ENCODE measurements around the gene ENKUR. TPM values are rescaled to one million over a fixed set of nuclear protein-coding genes. Genes with fewer than 3 reads are reported as not detected.

Gene ENKUR
- total RNA-seq, 4 donors from 2014 or later = not detected

DNA sequence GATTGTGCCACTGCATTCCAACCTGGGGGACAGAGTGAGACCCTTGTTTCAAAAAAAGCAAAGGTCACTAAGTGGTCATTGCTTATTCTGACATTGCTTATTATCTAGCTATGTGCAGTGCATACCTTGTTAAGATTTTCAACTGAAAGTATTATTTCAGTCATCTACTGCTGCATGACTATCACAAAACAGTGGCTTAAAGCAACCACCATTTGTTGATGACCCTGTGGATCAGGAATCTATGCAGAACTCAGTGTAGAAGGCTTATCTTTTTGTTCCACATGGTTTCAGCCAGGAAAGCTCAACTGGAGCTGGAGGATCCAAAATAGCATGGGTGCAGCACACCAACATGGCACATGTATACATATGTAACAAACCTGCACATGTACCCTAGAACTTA lies 23.6 kb upstream of the ENKUR start:
- Histone ChIP-seq H3K9me3 (no peaks in the 10 kb centered on the region), H3K27ac (no peak overlapping the region), H3K36me3 (no peaks in the 10 kb centered on the region), H3K27me3 (no peaks in the 10 kb centered on the region), H3K4me3 (no peak overlapping the region), H3K4me1 (no peaks in the 10 kb centered on the region)
- no peak for DNase-seq (ENCODE audit: low spot score in 2 of 2)
- TF ChIP-seq, protein P1, sequence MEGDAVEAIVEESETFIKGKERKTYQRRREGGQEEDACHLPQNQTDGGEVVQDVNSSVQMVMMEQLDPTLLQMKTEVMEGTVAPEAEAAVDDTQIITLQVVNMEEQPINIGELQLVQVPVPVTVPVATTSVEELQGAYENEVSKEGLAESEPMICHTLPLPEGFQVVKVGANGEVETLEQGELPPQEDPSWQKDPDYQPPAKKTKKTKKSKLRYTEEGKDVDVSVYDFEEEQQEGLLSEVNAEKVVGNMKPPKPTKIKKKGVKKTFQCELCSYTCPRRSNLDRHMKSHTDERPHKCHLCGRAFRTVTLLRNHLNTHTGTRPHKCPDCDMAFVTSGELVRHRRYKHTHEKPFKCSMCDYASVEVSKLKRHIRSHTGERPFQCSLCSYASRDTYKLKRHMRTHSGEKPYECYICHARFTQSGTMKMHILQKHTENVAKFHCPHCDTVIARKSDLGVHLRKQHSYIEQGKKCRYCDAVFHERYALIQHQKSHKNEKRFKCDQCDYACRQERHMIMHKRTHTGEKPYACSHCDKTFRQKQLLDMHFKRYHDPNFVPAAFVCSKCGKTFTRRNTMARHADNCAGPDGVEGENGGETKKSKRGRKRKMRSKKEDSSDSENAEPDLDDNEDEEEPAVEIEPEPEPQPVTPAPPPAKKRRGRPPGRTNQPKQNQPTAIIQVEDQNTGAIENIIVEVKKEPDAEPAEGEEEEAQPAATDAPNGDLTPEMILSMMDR (IDR thresholded peaks at IDR 0.05) = no peak
- TF ChIP-seq EP300 (IDR thresholded peaks at IDR 0.05) (no peak), POLR2A (IDR thresholded peaks at IDR 0.05) (no peak)

DNA sequence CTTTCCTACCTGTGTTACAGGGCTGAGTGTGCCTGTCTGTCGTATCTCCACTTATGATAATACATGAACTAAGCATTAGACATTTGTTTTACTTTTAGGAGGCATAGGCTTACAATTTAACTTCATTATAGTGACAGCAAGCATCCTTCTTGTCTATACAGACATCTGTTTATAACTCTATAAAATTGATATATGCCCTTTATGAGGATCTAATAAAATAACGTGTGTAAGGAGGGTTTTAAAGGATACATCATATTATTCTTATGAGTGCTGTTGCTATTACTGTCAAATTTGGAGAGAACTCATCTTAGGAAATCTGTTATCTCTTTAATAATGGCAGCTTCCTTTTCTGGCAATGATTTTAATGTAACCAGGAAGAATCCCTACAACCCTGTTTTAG lies 22.4 kb upstream of the ENKUR start:
- Histone ChIP-seq H3K27ac (no peak overlapping the region), H3K36me3 (no peaks in the 10 kb centered on the region), H3K4me1 (no peaks in the 10 kb centered on the region), H3K9me3 (no peaks in the 10 kb centered on the region), H3K27me3 (no peaks in the 10 kb centered on the region), H3K4me3 (no peak overlapping the region)
- DNase-seq (ENCODE audit: low spot score in 2 of 2) = no peak
- WGBS, 2 donors = 71 to 81% methylated on average over 2 of the region's 2 CpGs
- TF ChIP-seq EP300 (IDR thresholded peaks at IDR 0.05) (no peak), POLR2A (IDR thresholded peaks at IDR 0.05) (no peak)
- TF ChIP-seq, protein P1 (IDR thresholded peaks at IDR 0.05) = no peak

DNA sequence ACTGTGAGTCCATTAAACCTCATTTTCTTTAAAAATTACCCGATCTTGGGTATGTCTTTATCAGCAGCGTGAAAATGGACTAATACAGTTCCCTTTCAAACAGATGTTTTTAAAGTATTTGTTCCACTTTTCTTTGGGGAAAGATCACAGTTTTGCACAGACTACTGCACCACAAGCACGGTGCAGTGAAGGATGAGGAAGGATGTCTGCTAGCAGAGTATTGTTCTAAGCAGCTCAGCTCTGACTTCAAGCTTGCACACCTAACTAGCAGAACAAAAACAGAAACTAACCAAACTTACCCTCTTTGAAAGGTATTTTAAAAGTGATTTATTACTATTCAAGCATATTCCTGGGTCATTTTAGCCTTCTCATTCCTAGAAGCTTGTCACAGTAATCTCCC lies 20.4 kb upstream of the ENKUR start:
- 58 to 60% methylated on average over 3 of the region's 3 CpGs for WGBS, 2 donors
- H3K4me3 ChIP-seq = no peak overlapping the region
- no peaks in the 10 kb centered on the region for H3K4me1 ChIP-seq
- DNase-seq (ENCODE audit: low spot score in 2 of 2) = no peak
- no peaks in the 10 kb centered on the region for H3K36me3 ChIP-seq
- H3K27me3 ChIP-seq = no peaks in the 10 kb centered on the region
- H3K9me3 ChIP-seq = no peaks in the 10 kb centered on the region
- TF ChIP-seq EP300 (IDR thresholded peaks at IDR 0.05) = no peak
- TF ChIP-seq, protein P1 (IDR thresholded peaks at IDR 0.05) = no peak
- TF ChIP-seq POLR2A (IDR thresholded peaks at IDR 0.05) = no peak
- no peak overlapping the region for H3K27ac ChIP-seq

DNA sequence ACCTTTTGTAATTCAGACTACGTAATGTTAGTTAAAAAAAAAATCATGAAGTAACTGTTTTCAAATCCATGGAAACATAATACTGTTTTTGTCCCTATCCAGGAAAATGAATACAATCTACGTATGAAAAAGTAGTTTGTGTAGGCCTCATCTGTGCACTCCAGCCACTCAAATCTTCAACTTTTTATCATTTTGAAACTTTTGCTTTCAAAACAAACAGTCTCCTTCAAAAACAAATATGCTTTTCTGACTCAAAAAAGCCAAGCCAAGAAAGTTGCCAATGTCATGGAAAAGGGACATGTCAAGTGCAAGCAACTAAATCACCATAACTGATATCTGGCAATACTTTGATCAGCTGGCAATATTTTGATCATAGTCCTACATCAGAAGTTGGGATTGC lies 13.6 kb upstream of the ENKUR start:
- no peak for DNase-seq (ENCODE audit: low spot score in 2 of 2)
- TF ChIP-seq EP300 (IDR thresholded peaks at IDR 0.05) (no peak), POLR2A (IDR thresholded peaks at IDR 0.05) (no peak)
- TF ChIP-seq, protein P1 (IDR thresholded peaks at IDR 0.05) = no peak
- WGBS, 2 donors = 70 to 81% methylated on average over 2 of the region's 2 CpGs

DNA sequence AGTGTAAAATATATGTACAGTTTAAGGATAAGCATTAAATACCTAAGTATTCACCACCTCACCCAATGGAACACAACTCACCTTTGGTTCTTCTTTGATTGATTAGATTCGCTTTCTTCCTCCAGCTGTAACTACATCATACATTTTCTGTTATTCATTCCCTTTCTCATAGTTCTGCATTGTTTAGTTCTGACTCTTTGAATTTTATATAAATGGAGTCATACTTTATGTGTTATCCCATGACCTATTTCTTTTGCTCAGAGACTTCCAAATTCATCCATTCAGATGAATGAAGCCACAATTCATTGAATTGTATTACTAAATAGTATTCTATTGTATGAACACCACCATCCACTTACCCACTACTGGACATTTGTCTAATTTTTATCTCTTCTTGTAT lies 12.8 kb upstream of the ENKUR start:
- WGBS, 2 donors = 89 to 95% methylated on average over 1 of the region's 1 CpG
- no peak overlapping the region for H3K27ac ChIP-seq
- H3K9me3 ChIP-seq = peaks cover 0 to 3% (median 0%) of the 10 kb centered on the region in 4 donors
- no peaks in the 10 kb centered on the region for H3K27me3 ChIP-seq
- no peak overlapping the region for H3K4me3 ChIP-seq
- H3K4me1 ChIP-seq = peaks cover 0 to 7% (median 0%) of the 10 kb centered on the region in 4 donors
- no peak for DNase-seq (ENCODE audit: low spot score in 2 of 2)
- H3K36me3 ChIP-seq = peaks cover 0 to 5% (median 0%) of the 10 kb centered on the region in 3 donors
- TF ChIP-seq EP300 (IDR thresholded peaks at IDR 0.05) = no peak
- TF ChIP-seq POLR2A (IDR thresholded peaks at IDR 0.05) = no peak
- TF ChIP-seq, protein P1 (IDR thresholded peaks at IDR 0.05) = no peak

More for the DNA sequence above, 13.6 kb upstream of the ENKUR start:
- H3K4me3 ChIP-seq = no peak overlapping the region
- H3K36me3 ChIP-seq = peaks cover 0 to 5% (median 0%) of the 10 kb centered on the region in 3 donors
- peaks cover 0 to 3% (median 0%) of the 10 kb centered on the region in 4 donors for H3K9me3 ChIP-seq
- H3K4me1 ChIP-seq = no peaks in the 10 kb centered on the region
- H3K27ac ChIP-seq = no peak overlapping the region
- H3K27me3 ChIP-seq = no peaks in the 10 kb centered on the region

Data from tibial nerve (tissue), 4 donors.